T follicular helper cell (primary cell): ENCODE results near the gene STRA6.

Experiments
- DNase-seq: peaks from one replicate; pipeline ENCODE4 v3.0.0-alpha.2; 2020; ENCODE audit warnings: low read depth

The STRA6 gene

GRCh38 chr15:74131628-74132413 lies 70.8 kb downstream of the STRA6 start:
- no peak for DNase-seq

GRCh38 chr15:74130849-74131627 lies 71.5 kb downstream of the STRA6 start:
- no peak for DNase-seq

GRCh38 chr15:74130155-74130848 lies 72.3 kb downstream of the STRA6 start, which contains the start of gene ISLR2:
ISLR2 (plus strand) TSS chr15:74130586; CDS start chr15:74132755, 2,169 bp downstream.
- DNase-seq: no peak

GRCh38 chr15:74129586-74130154 lies 72.9 kb downstream of the STRA6 start:
- no peak for DNase-seq
